KMS-11 (cell line): Measurements from ENCODE around the gene HK1.

ENCODE experiments used
- H2AFZ ChIP-seq: fragments of 200-600 bp; sonication (generic); 2 replicates; pipeline ENCODE4 v1.6.1; 2016; ENCODE audit warnings: antibody characterized with exemption, mixed run types, low read depth
- H3K27ac ChIP-seq: fragments of 200-600 bp; sonication (generic); 2 replicates; pipeline ENCODE4 v1.6.1; 2016; ENCODE audit warnings: mild to moderate bottlenecking, mixed run types
- H3K27me3 ChIP-seq: fragments of 200-600 bp; sonication (generic); 2 replicates; pipeline ENCODE4 v1.6.1; 2017; ENCODE audit warnings: mild to moderate bottlenecking, low read depth, mixed run types, moderate library complexity; ENCODE audit not compliant: insufficient read depth
- H3K36me3 ChIP-seq: fragments of 200-600 bp; sonication (generic); 2 replicates; pipeline ENCODE4 v1.6.1; 2017; ENCODE audit warnings: mild to moderate bottlenecking, mixed run types; ENCODE audit not compliant: insufficient read depth
- H3K4me1 ChIP-seq: fragments of 200-600 bp; sonication (generic); 2 replicates; pipeline ENCODE4 v1.6.1; 2016; ENCODE audit warnings: mild to moderate bottlenecking, low read depth, mixed run types; ENCODE audit not compliant: poor library complexity, severe bottlenecking
- H3K4me2 ChIP-seq: fragments of 200-600 bp; sonication (generic); 2 replicates; pipeline ENCODE4 v1.7.0; 2016; ENCODE audit warnings: mild to moderate bottlenecking, mixed run types
- H3K4me3 ChIP-seq: fragments of 200-600 bp; sonication (generic); IDR thresholded peaks from 2 replicates; pipeline ENCODE4 v1.6.1; 2017; ENCODE audit warnings: low read depth, low read length, mixed read lengths; ENCODE audit not compliant: insufficient read depth
- H3K79me2 ChIP-seq: fragments of 200-600 bp; sonication (generic); 2 replicates; pipeline ENCODE4 v1.6.1; 2016; ENCODE audit warnings: low read depth, mixed run types; ENCODE audit not compliant: insufficient read depth
- H3K9ac ChIP-seq: fragments of 200-600 bp; sonication (generic); 2 replicates; pipeline ENCODE4 v1.6.1; 2016; ENCODE audit warnings: mild to moderate bottlenecking, mixed run types
- H4K20me1 ChIP-seq: fragments of 200-600 bp; sonication (generic); 2 replicates; pipeline ENCODE4 v1.6.1; 2016; ENCODE audit warnings: mild to moderate bottlenecking, mixed run types; ENCODE audit not compliant: insufficient read depth
- CTCF ChIP-seq: fragments of 200-600 bp; sonication (generic); conservative IDR thresholded peaks from 2 replicates; pipeline ENCODE4 v1.6.1; 2017; ENCODE audit warnings: low read depth, mild to moderate bottlenecking, antibody characterized with exemption, low read length, moderate library complexity, mixed read lengths

Gene HK1

DNA sequence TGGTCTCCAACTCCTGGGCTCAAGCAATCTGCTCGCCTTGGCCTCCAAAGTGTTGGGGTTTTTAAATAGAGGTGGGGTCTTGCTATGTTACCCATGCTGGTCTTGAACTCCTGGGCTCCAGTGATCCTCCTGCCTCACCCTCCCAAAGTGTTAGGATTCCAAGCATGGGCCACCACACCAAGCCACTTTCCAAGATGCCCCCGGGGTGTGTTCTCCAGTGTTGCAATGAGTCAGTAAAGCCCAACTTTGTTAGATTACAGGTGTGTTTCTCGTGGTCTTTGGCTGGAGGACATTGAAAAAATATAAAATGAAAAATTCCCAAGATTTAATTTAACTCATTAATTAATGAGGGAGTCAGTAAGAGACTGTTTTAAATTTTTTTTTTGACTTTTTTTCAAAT lies 109.2 kb downstream of the HK1 start:
- Histone ChIP-seq H3K4me2 (no peak overlapping the region), H3K9ac (no peak overlapping the region), H3K4me3 (no peak overlapping the region), H3K4me1 (peaks cover 5% of the 10 kb centered on the region), H3K27me3 (no peaks in the 10 kb centered on the region), H3K27ac (no peak overlapping the region), H3K36me3 (no peaks in the 10 kb centered on the region), H4K20me1 (no peaks in the 10 kb centered on the region), H3K79me2 (no peaks in the 10 kb centered on the region), H2AFZ (no peak overlapping the region)
- no peak for TF ChIP-seq CTCF

DNA sequence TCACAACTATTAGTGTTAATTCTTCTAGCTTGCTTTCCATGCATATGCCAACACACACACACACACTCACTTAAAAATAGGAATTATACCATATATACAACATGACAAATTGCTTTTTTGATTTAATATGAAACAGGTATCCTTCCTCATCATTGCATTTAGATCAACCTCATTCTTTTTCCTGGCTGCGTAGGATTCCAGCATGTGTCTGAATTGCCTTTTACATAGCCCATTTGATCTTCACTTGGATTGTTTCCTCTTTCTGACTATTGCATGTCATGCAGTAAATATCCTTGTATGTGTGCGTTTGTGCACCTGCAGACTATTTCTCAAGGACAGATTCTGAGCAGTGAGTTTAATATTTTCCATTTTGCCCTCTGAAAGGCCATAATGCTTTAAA lies 110.2 kb downstream of the HK1 start:
- no peaks in the 10 kb centered on the region for H3K27me3 ChIP-seq
- H4K20me1 ChIP-seq: no peaks in the 10 kb centered on the region
- H3K4me3 ChIP-seq: no peak overlapping the region
- no peak overlapping the region for H3K4me2 ChIP-seq
- H3K79me2 ChIP-seq: no peaks in the 10 kb centered on the region
- H3K9ac ChIP-seq: no peak overlapping the region
- no peak for TF ChIP-seq CTCF
- H3K27ac ChIP-seq: no peak overlapping the region
- H3K36me3 ChIP-seq: no peaks in the 10 kb centered on the region
- no peak overlapping the region for H2AFZ ChIP-seq
- H3K4me1 ChIP-seq: peaks cover 9% of the 10 kb centered on the region

GRCh38 chr10:69389827-69390490 lies 111.7 kb downstream of the HK1 start:
- TF ChIP-seq CTCF: no peak
- Histone ChIP-seq H3K4me1 (peaks cover 9% of the 10 kb centered on the region), H3K4me3 (no peak overlapping the region), H3K79me2 (no peaks in the 10 kb centered on the region), H3K9ac (no peak overlapping the region), H3K36me3 (no peaks in the 10 kb centered on the region), H3K4me2 (no peak overlapping the region), H4K20me1 (no peaks in the 10 kb centered on the region), H3K27me3 (no peaks in the 10 kb centered on the region), H2AFZ (no peak overlapping the region), H3K27ac (no peak overlapping the region)

DNA sequence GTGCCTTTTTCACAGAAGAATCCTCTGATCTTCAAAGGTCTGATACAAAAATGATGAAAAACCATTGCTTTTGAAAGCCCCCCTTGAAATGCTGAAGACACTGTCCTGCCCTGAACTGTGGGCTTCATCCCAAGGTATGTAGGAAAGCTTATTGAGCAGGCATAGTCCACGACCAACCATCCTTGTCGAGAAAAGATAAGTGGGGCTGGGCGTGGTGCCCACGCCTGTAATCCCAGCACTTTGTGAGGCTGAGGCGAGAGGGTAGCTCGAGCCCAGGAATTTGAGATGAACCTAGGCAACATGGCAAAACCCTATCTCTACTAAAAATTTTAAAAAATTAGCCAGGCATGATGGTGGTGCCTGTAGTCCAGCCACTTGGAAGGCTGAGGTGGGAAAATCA lies 112.9 kb downstream of the HK1 start:
- Histone ChIP-seq H3K79me2 (no peaks in the 10 kb centered on the region), H2AFZ (no peak overlapping the region), H3K4me1 (peaks cover 9% of the 10 kb centered on the region), H3K27me3 (no peaks in the 10 kb centered on the region), H3K4me3 (no peak overlapping the region), H3K36me3 (no peaks in the 10 kb centered on the region), H3K9ac (no peak overlapping the region), H3K4me2 (no peak overlapping the region), H3K27ac (no peak overlapping the region), H4K20me1 (no peaks in the 10 kb centered on the region)
- no peak for TF ChIP-seq CTCF
